Lower lobe of right lung (tissue), 2 donors: ENCODE measurements around the gene TYW3. TPM values are rescaled to one million over a fixed set of nuclear protein-coding genes. Genes with fewer than 3 reads are reported as not detected.

Source experiments
- ATAC-seq, 2 donors: fragments of 200-7000 bp; cut with Tn5 transposase; one replicate each; pipeline ENCODE4 v1.9.1; 2020 to 2022; ENCODE audit warnings: mild to moderate bottlenecking in 2 of 2, moderate library complexity in 2 of 2
- DNase-seq: peaks from one replicate; pipeline ENCODE4 v3.0.0-alpha.2; 2020
- H3K27ac ChIP-seq: fragments of 200-600 bp; one replicate; pipeline ENCODE4 v1.8.0; 2022
- H3K27me3 ChIP-seq: fragments of 200-600 bp; one replicate; pipeline ENCODE4 v1.8.0; 2022; ENCODE audit warnings: low read depth
- H3K36me3 ChIP-seq: fragments of 200-600 bp; one replicate; pipeline ENCODE4 v1.8.0; 2022; ENCODE audit warnings: mild to moderate bottlenecking
- H3K4me1 ChIP-seq: fragments of 200-600 bp; one replicate; pipeline ENCODE4 v1.8.0; 2022
- H3K4me3 ChIP-seq: fragments of 200-600 bp; one replicate; pipeline ENCODE4 v1.8.0; 2022; ENCODE audit warnings: mild to moderate bottlenecking
- H3K9me3 ChIP-seq: fragments of 200-600 bp; one replicate; pipeline ENCODE4 v1.8.0; 2022
- CTCF ChIP-seq: fragments of 200-600 bp; IDR thresholded peaks from one replicate; pipeline ENCODE4 v1.8.0; 2022; ENCODE audit warnings: antibody characterized with exemption, mild to moderate bottlenecking
- intact Hi-C: fragments of 100-400 bp; cut with DNase I; formaldehyde crosslinking; loops from one replicate; pipeline ENCODE4 v1.11.0; 2022
- total RNA-seq: library from RNA; stranded (reverse); fragmentation: NEBNext Ultra II Directional; extraction: Animal tissue kit (Norgen Biotek cat#: 25700); gene quantifications from one replicate; pipeline ENCODE4 v1.2.1, GENCODE V29; 2021
- donor health status: DM: no; HTN: yes; CAD: no; lungs with severe emphysema.

The TYW3 gene
- total RNA-seq, 1 donor from 2014 or later, result 21.6 TPM

GRCh38 chr1:74715806-74716205 is 17.1 kb upstream of the TYW3 start:
- Histone ChIP-seq H3K4me1 (no peaks in the 10 kb centered on the region), H3K27me3 (no peaks in the 10 kb centered on the region), H3K9me3 (no peaks in the 10 kb centered on the region), H3K27ac (no peak overlapping the region), H3K36me3 (peaks cover 89% of the 10 kb centered on the region), H3K4me3 (no peak overlapping the region)
- DNase-seq (no peak), ATAC-seq (no peak)
- no peak for TF ChIP-seq CTCF
- intact Hi-C loops, result no loop called here

- intact Hi-C loops, result no loop called here
- H3K27me3 ChIP-seq, result no peaks in the 10 kb centered on the region
- DNase-seq (no peak), ATAC-seq (no peak)
- no peak for TF ChIP-seq CTCF
- peaks cover 90% of the 10 kb centered on the region for H3K36me3 ChIP-seq
- no peaks in the 10 kb centered on the region for H3K4me1 ChIP-seq
- no peak overlapping the region for H3K27ac ChIP-seq
- no peaks in the 10 kb centered on the region for H3K9me3 ChIP-seq
- H3K4me3 ChIP-seq, result no peak overlapping the region
These were observed 16.1 kb upstream of the TYW3 start for GRCh38 chr1:74716822-74717221.

GRCh38 chr1:74717626-74718025 is 15.3 kb upstream of the TYW3 start:
- H3K27me3 ChIP-seq, result no peaks in the 10 kb centered on the region
- H3K36me3 ChIP-seq, result peaks cover 93% of the 10 kb centered on the region
- no peak overlapping the region for H3K4me3 ChIP-seq
- no peaks in the 10 kb centered on the region for H3K9me3 ChIP-seq
- no peak for ATAC-seq
- intact Hi-C loops, result no loop called here
- no peak for DNase-seq
- H3K4me1 ChIP-seq, result no peaks in the 10 kb centered on the region
- TF ChIP-seq CTCF, result no peak
- H3K27ac ChIP-seq, result no peak overlapping the region

DNA sequence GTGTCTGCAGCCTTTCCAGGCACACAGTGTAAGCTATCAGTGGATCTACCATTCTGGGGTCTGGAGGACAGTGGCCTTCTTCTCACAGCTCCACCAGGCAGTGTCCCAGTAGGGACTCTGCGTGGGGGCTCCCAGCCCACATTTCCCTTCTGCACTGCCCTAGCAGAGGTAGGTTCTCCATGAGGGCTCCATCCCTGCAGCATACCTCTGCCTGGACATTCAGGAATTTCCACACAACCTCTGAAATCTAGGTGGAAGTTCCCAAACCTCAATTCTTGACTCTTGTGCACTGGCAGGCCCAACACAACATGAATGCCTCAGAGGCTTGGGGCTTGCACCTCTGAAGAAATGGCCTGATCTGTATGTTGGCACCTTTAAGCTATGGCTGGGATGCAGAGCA is 6.9 kb upstream of the TYW3 start:
- intact Hi-C loops, result no loop called here
- no peaks in the 10 kb centered on the region for H3K27me3 ChIP-seq
- H3K4me3 ChIP-seq, result no peak overlapping the region
- H3K4me1 ChIP-seq, result peaks cover 13% of the 10 kb centered on the region
- peaks cover 35% of the 10 kb centered on the region for H3K36me3 ChIP-seq
- H3K9me3 ChIP-seq, result peaks cover 9% of the 10 kb centered on the region
- no peak for TF ChIP-seq CTCF
- no peak for DNase-seq
- no peak overlapping the region for H3K27ac ChIP-seq
- ATAC-seq, result no peak

DNA sequence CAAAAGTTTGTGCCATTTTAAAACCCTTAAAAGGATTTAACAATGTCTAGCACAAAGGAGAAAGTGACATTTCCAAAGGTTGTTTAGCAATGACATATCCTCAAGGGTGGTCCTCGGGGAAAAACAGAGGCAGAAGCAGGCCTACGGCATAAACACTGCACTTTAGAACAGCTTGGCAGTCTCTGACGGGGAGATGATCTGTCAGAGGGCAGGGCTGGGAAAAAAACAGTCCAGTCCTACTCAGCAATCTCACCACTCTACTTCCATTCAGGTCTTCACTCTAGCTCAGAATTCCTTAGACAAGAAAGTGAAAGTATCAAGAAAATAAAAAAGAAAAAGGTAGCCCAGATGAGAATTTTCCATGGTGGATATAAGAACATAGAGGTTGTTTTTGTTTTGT is 4.2 kb upstream of the TYW3 start:
- peaks cover 8% of the 10 kb centered on the region for H3K36me3 ChIP-seq
- intact Hi-C loops, result no loop called here
- no peak overlapping the region for H3K27ac ChIP-seq
- ATAC-seq (no peak), DNase-seq (no peak)
- TF ChIP-seq CTCF, result no peak
- peaks cover 9% of the 10 kb centered on the region for H3K9me3 ChIP-seq
- H3K4me3 ChIP-seq, result no peak overlapping the region
- H3K4me1 ChIP-seq, result peaks cover 26% of the 10 kb centered on the region
- H3K27me3 ChIP-seq, result no peaks in the 10 kb centered on the region
